ENCODE measurements around the gene UVRAG.
"Not testable (repeated sequence)": the region's sequence is repeated elsewhere in the genome, so short reads cannot be mapped to it uniquely, and the experiment has no call there.

DNA sequence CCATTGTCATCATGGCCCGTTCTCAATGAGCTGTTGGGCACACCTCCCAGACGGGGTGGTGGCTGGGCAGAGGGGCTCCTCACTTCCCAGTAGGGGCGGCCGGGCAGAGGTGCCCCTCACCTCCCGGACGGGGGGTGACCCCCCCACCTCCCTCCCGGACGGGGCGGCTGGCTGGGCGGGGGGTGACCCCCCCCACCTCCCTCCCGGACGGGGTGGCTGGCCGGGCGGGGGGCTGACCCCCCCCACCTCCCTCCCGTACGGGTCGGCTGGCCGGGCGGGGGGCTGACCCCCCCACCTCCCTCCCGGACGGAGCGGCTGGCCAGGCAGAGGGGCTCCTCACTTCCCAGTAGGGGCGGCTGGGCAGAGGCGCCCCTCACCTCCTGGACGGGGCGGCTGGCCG lies 62.3 kb downstream of the UVRAG start:
- not testable (repeated sequence) for TF ChIP-seq POLR2A, POLR2AphosphoS5 (IDR thresholded peaks at IDR 0.05)
- TF ChIP-seq, protein P1, sequence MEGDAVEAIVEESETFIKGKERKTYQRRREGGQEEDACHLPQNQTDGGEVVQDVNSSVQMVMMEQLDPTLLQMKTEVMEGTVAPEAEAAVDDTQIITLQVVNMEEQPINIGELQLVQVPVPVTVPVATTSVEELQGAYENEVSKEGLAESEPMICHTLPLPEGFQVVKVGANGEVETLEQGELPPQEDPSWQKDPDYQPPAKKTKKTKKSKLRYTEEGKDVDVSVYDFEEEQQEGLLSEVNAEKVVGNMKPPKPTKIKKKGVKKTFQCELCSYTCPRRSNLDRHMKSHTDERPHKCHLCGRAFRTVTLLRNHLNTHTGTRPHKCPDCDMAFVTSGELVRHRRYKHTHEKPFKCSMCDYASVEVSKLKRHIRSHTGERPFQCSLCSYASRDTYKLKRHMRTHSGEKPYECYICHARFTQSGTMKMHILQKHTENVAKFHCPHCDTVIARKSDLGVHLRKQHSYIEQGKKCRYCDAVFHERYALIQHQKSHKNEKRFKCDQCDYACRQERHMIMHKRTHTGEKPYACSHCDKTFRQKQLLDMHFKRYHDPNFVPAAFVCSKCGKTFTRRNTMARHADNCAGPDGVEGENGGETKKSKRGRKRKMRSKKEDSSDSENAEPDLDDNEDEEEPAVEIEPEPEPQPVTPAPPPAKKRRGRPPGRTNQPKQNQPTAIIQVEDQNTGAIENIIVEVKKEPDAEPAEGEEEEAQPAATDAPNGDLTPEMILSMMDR (IDR thresholded peaks at IDR 0.05) = not testable (repeated sequence)
